ENCODE results near the gene PPP2R3A.
A peak's percentile ranks its signal among the peaks of the same experiment; 100 is the strongest.

Gene PPP2R3A

DNA sequence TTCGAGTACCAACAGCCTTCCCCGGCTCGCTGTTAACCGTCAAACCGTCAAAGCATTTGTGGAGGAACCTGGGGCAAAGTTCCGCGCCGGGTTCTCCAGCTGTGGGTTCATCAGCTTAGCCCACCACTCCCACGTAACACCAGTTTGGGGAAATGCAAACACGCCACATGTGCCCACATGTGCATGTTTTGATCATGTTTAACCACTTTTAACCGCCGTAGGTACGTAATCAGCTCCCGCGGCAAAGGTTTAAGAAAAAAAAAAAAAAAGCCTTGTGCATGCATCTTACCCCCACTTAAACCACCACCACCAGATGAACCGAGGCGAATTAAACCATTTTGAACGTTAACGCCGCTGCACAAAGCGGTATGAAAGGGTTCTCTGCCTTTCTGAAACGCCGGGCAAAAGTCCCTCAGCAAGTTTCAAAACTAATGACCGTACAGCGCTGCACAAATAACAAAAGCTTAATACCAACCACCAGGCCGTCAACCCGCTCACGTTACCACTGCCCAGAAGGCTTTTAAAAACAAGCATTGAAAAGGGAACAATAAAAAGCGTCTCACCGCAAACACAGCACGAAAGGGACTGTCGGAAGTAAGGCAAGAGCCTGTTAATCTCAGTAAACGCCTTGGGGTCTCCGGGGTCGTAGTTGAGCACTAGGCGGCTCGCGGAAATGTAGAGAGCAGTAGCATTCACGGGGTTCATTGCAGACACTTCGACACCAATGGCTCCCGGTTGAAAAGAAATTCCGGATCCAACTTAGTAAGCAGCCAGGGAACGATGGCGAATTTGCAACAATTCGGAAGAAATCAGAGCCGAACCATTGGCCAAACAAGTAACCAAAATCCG is 229.1 kb downstream of the PPP2R3A start:
- H3K4me1 Mint-ChIP-seq (ENCODE audit: low read depth): peaks cover 57% of the 10 kb centered on the region
- H3K27me3 Mint-ChIP-seq: no peaks in the 10 kb centered on the region
- H3K27ac Mint-ChIP-seq: peak overlapping the region; percentile 99
- H3K36me3 Mint-ChIP-seq: peaks cover 9% of the 10 kb centered on the region
- H3K4me3 Mint-ChIP-seq: peak overlapping the region; percentile 99
- no peaks in the 10 kb centered on the region for H3K9me3 Mint-ChIP-seq (ENCODE audit: low read depth)

DNA sequence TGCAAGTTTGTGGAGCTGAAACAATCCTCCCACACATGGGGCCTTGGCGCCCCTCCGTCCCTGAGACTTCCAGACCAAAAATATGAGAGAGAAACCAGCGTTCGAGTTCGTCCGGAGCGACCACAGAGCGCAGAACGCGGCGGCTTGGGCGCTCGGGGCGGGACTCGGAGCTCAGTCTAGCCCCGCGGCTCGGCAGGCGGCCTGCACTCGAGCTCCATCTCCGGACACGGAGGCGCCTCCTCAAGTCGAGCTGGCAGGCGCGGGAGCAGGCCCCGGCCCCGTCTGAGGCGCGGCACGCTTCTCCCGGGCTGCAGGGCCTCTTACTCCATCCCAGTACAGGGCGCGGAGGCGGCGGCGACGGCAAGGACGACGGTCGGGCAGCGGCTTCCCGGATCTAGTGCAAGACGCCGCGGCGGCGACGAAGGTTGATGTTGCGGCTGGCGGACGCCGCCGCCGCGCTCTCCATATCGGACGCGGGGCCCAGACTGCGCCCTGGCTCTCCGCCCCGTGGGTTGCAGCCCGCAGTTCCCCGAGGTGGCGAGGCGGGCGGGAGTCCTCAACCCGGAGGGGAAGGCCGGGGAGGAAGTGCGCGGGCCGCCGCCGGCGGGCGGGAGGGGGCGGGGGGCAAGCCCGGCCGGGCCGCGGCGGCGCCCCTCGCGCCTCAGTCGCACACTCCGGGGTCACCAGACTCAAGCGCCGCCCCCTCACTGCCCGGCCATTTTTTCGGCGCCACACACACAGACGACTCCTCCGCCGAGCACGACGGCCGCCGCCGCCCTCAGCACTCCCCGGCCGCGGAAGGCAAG is 229.9 kb downstream of the PPP2R3A start:
- H3K27me3 Mint-ChIP-seq: no peaks in the 10 kb centered on the region
- H3K9me3 Mint-ChIP-seq (ENCODE audit: low read depth): no peaks in the 10 kb centered on the region
- H3K4me3 Mint-ChIP-seq: peak overlapping the region; percentile 99
- peaks cover 49% of the 10 kb centered on the region for H3K4me1 Mint-ChIP-seq (ENCODE audit: low read depth)
- peaks cover 7% of the 10 kb centered on the region for H3K36me3 Mint-ChIP-seq
- H3K27ac Mint-ChIP-seq: peak overlapping the region; percentile 99

DNA sequence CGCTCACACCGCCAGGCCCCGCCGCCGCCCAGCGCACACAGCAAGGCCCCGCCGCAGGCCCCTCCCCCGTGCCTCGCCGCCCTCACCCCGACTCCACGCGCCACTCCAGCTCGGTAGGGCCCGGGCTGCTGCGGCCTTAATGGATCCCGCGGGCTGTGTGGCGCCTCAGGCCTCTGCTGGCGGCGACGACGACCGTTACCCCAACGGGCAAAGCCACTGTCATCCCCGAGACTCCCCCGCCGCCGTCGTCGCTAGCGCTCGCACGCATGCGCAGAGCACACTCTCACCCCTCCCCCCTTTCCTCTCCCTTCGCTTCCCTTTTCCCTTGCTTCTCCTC is 230.5 kb downstream of the PPP2R3A start, which contains the start of gene MSL2:
TSS of gene MSL2 (minus strand) at position 272 of the 337 bp plus-strand sequence. CDS start 1,222 bp downstream, outside the sequence.
- H3K36me3 Mint-ChIP-seq: peaks cover 5% of the 10 kb centered on the region
- no peaks in the 10 kb centered on the region for H3K9me3 Mint-ChIP-seq (ENCODE audit: low read depth)
- peaks cover 43% of the 10 kb centered on the region for H3K4me1 Mint-ChIP-seq (ENCODE audit: low read depth)
- H3K27ac Mint-ChIP-seq: peak within 1 kb of the TSS; percentile 99
- peak within 1 kb of the TSS; percentile 99 for H3K4me3 Mint-ChIP-seq
- no peaks in the 10 kb centered on the region for H3K27me3 Mint-ChIP-seq

- Mint-ChIP-seq H3K9me3 (ENCODE audit: low read depth) (no peaks in the 10 kb centered on the region), H3K4me3 (peak overlapping the region; percentile 94), H3K4me1 (ENCODE audit: low read depth) (peaks cover 37% of the 10 kb centered on the region), H3K27me3 (no peaks in the 10 kb centered on the region), H3K27ac (peak overlapping the region; percentile 97), H3K36me3 (peaks cover 5% of the 10 kb centered on the region)
These were observed 231.1 kb downstream of the PPP2R3A start for GRCh38 chr3:136196401-136197158.

DNA sequence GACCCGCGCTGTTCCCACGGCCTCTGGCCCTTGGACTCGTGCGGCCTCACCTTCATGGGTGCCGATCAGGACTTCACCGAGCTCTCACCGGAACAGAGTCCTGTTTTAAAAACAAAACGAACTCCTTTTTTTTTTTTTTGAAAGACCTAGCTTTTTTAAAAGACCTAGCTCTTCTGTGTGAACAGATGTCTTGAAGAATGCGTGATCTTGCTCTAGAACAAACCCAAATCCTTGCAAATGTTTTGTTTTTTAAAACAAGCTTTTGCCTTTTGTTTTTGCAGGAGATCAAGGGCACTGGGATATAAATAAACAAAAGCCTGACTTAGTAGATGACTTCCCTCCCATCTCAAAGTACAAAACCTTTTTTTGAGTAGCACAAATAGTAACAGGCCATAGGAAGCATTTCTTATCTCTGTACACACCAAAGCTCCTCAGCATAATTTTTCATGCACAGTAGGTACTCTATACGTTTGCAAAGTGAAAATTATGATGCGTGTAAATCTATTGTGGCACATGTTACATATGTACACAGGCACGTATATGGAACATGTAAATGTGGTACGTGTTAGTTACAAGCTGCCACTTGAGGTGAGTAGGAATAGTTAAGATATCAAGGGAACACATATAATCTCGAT is 231.7 kb downstream of the PPP2R3A start:
- Mint-ChIP-seq H3K4me3 (peak overlapping the region; percentile 94), H3K27ac (peak overlapping the region; percentile 97), H3K27me3 (no peaks in the 10 kb centered on the region), H3K36me3 (peaks cover 5% of the 10 kb centered on the region), H3K4me1 (ENCODE audit: low read depth) (peaks cover 30% of the 10 kb centered on the region), H3K9me3 (ENCODE audit: low read depth) (no peaks in the 10 kb centered on the region)
